ENCODE data around the gene TLK1.

TLK1 gene

DNA sequence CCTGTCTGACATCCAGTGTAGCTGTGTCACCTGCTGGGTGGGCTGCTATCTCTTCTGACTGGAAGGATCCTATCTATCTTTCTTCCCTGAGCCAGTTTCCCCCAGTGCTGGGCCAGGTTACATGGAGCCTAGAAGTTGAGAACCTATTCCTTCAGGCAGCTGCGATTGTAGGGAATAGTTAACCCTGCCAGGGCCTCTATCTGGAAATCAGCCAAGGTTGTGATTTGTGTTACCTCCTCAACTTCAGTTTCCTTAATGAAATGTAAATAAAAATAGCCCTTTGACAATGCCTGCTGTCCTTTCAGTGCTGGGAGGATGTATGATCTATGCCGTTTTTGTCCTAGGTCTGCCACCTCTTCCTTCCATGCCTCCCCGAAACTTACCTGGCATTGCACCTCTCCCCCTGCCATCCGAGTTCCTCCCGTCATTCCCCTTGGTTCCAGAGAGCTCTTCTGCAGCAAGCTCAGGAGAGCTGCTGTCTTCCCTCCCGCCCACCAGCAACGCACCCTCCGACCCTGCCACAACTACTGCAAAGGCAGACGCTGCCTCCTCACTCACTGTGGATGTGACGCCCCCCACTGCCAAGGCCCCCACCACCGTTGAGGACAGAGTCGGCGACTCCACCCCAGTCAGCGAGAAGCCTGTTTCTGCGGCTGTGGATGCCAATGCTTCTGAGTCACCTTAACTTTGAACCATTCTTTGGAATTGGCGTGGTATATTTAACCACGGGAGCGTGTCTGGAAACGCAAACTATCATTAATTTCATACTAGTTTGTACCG, 195.1 kb downstream of the TLK1 start:
- TF ChIP-seq CTCF (IDR thresholded peaks at IDR 0.05; ENCODE audit: control insufficient read depth, extremely low read depth, insufficient read depth), result no peak
- no peak overlapping the region for H3K4me3 ChIP-seq (ENCODE audit: low read depth, low read length)

GRCh38 chr2:170963386-170963785, 197.3 kb downstream of the TLK1 start:
- H3K4me3 ChIP-seq (ENCODE audit: low read depth, low read length), result no peak overlapping the region
- TF ChIP-seq CTCF (IDR thresholded peaks at IDR 0.05; ENCODE audit: control insufficient read depth, extremely low read depth, insufficient read depth), result no peak
- no peak for DNase-seq (ENCODE audit: low read depth)

More for the DNA sequence above, 195.1 kb downstream of the TLK1 start:
- DNase-seq (ENCODE audit: low read depth), result no peak

DNA sequence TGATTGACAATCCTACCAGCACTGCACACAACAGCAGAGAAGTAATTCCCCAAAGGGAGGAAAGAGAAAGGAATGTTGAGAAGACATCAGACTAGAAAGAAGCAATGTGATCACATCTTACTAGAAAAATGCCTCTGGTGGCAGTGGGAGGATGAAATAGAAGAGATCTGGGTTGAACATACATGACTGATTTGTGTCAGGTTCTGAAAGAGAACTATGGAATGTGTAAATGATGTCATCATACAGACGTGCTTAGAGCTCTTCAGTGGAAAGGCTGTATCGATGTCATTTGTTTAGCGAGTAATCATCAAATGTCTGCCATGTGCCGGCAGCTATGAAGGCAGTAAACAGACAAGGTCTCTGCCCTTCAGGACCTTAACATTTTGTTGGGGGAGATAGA, 206.8 kb downstream of the TLK1 start:
- H3K4me3 ChIP-seq (ENCODE audit: low read depth, low read length), result no peak overlapping the region

GRCh38 chr2:170950221-170950761, 210.4 kb downstream of the TLK1 start:
- no peak overlapping the region for H3K4me3 ChIP-seq (ENCODE audit: low read depth, low read length)
- no peak for TF ChIP-seq CTCF (IDR thresholded peaks at IDR 0.05; ENCODE audit: control insufficient read depth, extremely low read depth, insufficient read depth)
- DNase-seq (ENCODE audit: low read depth), result no peak

More for the DNA sequence above, 206.8 kb downstream of the TLK1 start:
- DNase-seq (ENCODE audit: low read depth), result no peak
- no peak for TF ChIP-seq CTCF (IDR thresholded peaks at IDR 0.05; ENCODE audit: control insufficient read depth, extremely low read depth, insufficient read depth)

- DNase-seq (ENCODE audit: low read depth), result peak; percentile 72
- no peak overlapping the region for H3K4me3 ChIP-seq (ENCODE audit: low read depth, low read length)
- no peak for TF ChIP-seq CTCF (IDR thresholded peaks at IDR 0.05; ENCODE audit: control insufficient read depth, extremely low read depth, insufficient read depth)
Observed at GRCh38 chr2:170949415-170949814, 211.3 kb downstream of the TLK1 start.

DNA sequence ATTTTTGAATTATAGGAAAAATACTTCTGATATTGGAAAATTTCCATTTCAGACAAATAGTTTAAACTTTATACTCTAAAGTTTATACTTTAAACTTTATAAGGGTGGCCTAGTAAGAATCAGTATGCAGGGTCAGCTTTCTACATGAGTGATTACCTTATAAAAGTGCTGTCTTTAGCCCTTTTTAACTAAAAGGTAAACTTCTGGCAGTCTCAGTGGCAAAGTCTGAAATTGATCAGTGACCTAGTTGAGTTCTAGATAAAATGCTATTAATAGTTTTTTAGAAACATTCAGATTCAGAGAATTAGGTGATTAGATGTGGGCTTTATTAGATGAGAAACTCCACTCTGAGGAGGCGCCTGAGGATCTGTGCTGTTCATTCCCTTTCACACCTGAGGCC, 216.1 kb downstream of the TLK1 start:
- no peak overlapping the region for H3K4me3 ChIP-seq (ENCODE audit: low read depth, low read length)
- no peak for TF ChIP-seq CTCF (IDR thresholded peaks at IDR 0.05; ENCODE audit: control insufficient read depth, extremely low read depth, insufficient read depth)
- no peak for DNase-seq (ENCODE audit: low read depth)

All from LNCaP clone FGC (cell line).